SKM-1 treated with dmso at 0.1 percent for 144 hours (cell line): Measurements from ENCODE around the gene ZBTB34.
"Not testable (repeated sequence)": the region's sequence is repeated elsewhere in the genome, so short reads cannot be mapped to it uniquely, and the experiment has no call there.

ENCODE experiments used
- DNase-seq: peaks from one replicate; lab custom pipeline; 2025; ENCODE audit not compliant: unreplicated experiment; lab: John Stamatoyannopoulos, UW

The ZBTB34 gene

GRCh38 chr9:126860077-126860756 is at the start of gene ZBTB34:
Gene ZBTB34, plus strand, starts transcription at chr9:126860639. Its CDS starts 18,761 bp downstream, at chr9:126879400.
- DNase-seq = peak; percentile 11

- DNase-seq = no peak
Observed at GRCh38 chr9:126813072-126813471, 47.4 kb upstream of the ZBTB34 start.

- no peak for DNase-seq
Observed at GRCh38 chr9:126814091-126814490, 46.3 kb upstream of the ZBTB34 start.

- DNase-seq = not testable (repeated sequence)
Observed at GRCh38 chr9:126817615-126818014, 42.8 kb upstream of the ZBTB34 start.

- no peak for DNase-seq
Observed at GRCh38 chr9:126818482-126818881, 42.0 kb upstream of the ZBTB34 start.

- no peak for DNase-seq
Observed at GRCh38 chr9:126819482-126819881, 41.0 kb upstream of the ZBTB34 start.

GRCh38 chr9:126822278-126822677 is 38.2 kb upstream of the ZBTB34 start:
- DNase-seq = no peak

- no peak for DNase-seq
Observed at GRCh38 chr9:126822873-126823272, 37.6 kb upstream of the ZBTB34 start.

GRCh38 chr9:126824052-126824451 is 36.4 kb upstream of the ZBTB34 start:
- DNase-seq = not testable (repeated sequence)

GRCh38 chr9:126827227-126827626 is 33.2 kb upstream of the ZBTB34 start:
- DNase-seq = no peak

GRCh38 chr9:126829035-126829434 is 31.4 kb upstream of the ZBTB34 start:
- no peak for DNase-seq

- DNase-seq = no peak
Observed at GRCh38 chr9:126830827-126831226, 29.6 kb upstream of the ZBTB34 start.

GRCh38 chr9:126832440-126832839 is 28.0 kb upstream of the ZBTB34 start:
- DNase-seq = no peak

GRCh38 chr9:126833020-126833419 is 27.4 kb upstream of the ZBTB34 start:
- DNase-seq = no peak

GRCh38 chr9:126833710-126834345 is 26.6 kb upstream of the ZBTB34 start:
- DNase-seq = no peak

GRCh38 chr9:126834672-126835071 is 25.8 kb upstream of the ZBTB34 start:
- no peak for DNase-seq

GRCh38 chr9:126836216-126836615 is 24.2 kb upstream of the ZBTB34 start:
- no peak for DNase-seq

GRCh38 chr9:126838055-126838811 is 22.2 kb upstream of the ZBTB34 start:
- DNase-seq = no peak

- no peak for DNase-seq
Observed at GRCh38 chr9:126838895-126839294, 21.5 kb upstream of the ZBTB34 start.

- no peak for DNase-seq
Observed at GRCh38 chr9:126839301-126839700, 21.1 kb upstream of the ZBTB34 start.

GRCh38 chr9:126842220-126842842 is 18.1 kb upstream of the ZBTB34 start:
- no peak for DNase-seq
